ENCODE measurements around the gene MIP.

DNA sequence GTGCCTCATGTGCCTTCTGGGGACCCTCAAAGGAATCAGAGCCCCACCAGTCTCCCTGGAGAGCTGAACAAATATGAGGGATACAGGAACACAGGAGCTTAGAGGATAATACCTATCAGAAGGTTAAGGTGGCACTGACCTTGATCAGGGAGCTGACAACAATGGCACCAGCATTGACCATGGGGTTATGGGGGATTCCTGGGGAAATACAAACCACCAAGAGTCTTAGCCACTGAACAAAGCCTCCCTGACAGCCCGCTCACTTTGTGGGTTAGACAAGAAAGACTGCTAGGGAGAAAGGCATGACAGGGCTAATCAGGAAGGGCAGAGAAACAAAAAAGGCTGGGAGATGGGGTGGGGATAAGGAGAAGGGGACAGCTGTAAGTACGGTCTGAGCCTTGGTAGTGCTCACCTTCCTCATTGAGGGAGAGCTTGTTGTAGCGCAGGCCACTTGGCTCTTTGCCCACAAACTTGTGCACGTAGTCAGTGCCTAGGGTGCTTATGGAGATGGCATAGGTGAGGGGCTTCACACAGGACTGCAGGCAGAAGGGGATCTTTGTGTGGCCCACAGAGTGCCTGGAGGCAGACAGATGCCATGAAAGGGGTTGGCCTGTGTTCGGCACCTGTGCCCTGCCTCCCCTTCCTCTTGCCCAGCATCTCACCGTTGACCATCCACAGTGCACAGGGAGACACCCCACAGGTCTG is 23.2 kb upstream of the MIP start:
- TF ChIP-seq, protein P1, sequence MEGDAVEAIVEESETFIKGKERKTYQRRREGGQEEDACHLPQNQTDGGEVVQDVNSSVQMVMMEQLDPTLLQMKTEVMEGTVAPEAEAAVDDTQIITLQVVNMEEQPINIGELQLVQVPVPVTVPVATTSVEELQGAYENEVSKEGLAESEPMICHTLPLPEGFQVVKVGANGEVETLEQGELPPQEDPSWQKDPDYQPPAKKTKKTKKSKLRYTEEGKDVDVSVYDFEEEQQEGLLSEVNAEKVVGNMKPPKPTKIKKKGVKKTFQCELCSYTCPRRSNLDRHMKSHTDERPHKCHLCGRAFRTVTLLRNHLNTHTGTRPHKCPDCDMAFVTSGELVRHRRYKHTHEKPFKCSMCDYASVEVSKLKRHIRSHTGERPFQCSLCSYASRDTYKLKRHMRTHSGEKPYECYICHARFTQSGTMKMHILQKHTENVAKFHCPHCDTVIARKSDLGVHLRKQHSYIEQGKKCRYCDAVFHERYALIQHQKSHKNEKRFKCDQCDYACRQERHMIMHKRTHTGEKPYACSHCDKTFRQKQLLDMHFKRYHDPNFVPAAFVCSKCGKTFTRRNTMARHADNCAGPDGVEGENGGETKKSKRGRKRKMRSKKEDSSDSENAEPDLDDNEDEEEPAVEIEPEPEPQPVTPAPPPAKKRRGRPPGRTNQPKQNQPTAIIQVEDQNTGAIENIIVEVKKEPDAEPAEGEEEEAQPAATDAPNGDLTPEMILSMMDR (conservative IDR thresholded peaks at IDR 0.05; ENCODE audit: low read depth, low read length) = no peak
- TF ChIP-seq EZH2 (IDR thresholded peaks at IDR 0.05; ENCODE audit: borderline replicate concordance, low read depth, low read length, poor library complexity, severe bottlenecking) = no peak
